Measurements from ENCODE around the gene CCDC152. TPM values are rescaled to one million over a fixed set of nuclear protein-coding genes. Genes with fewer than 3 reads are reported as not detected.
"Not testable (repeated sequence)": the region's sequence is repeated elsewhere in the genome, so short reads cannot be mapped to it uniquely, and the experiment has no call there.

Gene CCDC152
- total RNA-seq, 4 donors from 2014 or later, result 0.16 to 1.2 (median 1.1) TPM

DNA sequence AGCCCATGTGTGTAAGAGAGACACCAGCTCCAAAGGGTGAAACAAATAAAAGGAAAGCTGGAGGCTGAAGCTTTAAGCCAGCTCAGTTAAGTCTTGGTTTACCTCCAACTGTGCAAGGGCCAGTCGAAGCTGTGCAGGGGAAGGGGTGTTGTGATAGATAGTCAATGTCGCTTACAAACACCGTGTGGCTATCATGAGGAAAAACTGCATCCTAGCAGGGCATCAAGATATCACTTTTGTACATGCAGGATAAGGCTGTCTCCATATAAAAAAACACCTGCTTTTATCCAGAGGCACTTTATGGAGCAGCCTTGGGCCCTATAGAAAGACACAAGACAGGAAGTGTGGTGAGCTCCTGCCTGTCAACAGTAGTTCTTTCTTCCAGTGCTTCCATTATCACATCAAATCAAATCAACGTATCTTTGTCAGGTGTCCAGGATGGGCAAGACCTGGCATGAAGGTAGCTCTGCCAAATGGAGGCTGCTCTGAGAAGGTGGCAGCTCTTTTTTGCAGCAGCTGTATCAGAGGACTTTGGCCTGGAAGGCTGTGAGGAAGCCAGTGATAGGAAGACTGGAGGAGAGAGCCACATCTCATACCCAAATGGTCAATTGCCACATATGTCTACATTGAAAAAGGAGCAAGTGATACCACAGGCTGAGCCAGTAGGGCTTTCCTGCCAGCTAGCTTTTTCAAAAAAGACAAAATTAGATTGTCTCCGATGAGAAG, 84.4 kb downstream of the CCDC152 start:
- Histone ChIP-seq H3K9me3 (no peaks in the 10 kb centered on the region), H3K27me3 (no peaks in the 10 kb centered on the region), H3K4me3 (no peak overlapping the region), H3K27ac (peak overlapping the region in 3 of 4 donors; percentile 9 to 70 (median 29)), H3K4me1 (peaks cover 0 to 14% (median 0%) of the 10 kb centered on the region in 3 donors), H3K36me3 (no peaks in the 10 kb centered on the region)
- no peak for ATAC-seq
- WGBS, 2 donors (ENCODE audit: low coverage in 1 of 2), result 73 to 78% methylated on average over 3 to 5 of the region's 5 CpGs
- TF ChIP-seq, protein P1, sequence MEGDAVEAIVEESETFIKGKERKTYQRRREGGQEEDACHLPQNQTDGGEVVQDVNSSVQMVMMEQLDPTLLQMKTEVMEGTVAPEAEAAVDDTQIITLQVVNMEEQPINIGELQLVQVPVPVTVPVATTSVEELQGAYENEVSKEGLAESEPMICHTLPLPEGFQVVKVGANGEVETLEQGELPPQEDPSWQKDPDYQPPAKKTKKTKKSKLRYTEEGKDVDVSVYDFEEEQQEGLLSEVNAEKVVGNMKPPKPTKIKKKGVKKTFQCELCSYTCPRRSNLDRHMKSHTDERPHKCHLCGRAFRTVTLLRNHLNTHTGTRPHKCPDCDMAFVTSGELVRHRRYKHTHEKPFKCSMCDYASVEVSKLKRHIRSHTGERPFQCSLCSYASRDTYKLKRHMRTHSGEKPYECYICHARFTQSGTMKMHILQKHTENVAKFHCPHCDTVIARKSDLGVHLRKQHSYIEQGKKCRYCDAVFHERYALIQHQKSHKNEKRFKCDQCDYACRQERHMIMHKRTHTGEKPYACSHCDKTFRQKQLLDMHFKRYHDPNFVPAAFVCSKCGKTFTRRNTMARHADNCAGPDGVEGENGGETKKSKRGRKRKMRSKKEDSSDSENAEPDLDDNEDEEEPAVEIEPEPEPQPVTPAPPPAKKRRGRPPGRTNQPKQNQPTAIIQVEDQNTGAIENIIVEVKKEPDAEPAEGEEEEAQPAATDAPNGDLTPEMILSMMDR (IDR thresholded peaks at IDR 0.05), result no peak
- TF ChIP-seq EP300 (IDR thresholded peaks at IDR 0.05), result no peak
- no peak for TF ChIP-seq POLR2A (IDR thresholded peaks at IDR 0.05)

DNA sequence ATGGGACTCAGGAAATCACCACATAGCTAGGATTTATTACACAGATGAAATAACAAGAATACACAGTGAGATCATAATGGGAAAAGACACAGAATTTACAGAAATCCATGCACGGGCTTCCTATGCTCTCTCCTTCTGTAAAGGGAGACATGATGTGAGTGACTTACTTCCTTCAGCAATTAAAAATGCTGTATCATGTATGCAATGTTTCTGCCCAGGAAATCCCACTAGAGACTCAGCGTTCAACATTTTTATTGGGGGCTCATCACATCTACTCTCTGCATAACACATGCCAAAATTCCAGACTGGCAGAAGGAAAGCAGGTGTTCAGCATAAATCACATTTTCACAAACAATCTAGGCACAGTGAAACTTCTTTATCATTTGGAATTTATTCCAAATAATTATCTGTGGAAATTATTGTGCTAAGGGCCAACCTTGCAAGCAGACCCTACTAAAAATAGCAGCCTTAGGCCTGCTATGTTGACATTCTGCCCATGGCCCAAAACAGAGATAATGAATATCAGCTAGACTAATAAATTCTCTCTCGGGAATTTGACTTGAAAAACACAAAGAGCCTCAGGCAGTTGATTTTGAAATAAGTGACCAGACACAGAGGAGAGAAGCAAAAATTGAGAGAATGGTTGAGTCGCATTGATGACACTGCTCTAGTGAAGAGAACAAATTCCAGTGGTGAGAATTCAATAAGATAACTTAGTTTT, 86.5 kb downstream of the CCDC152 start:
- no peak for ATAC-seq
- WGBS, 2 donors (ENCODE audit: low coverage in 1 of 2), result 29 to 51% methylated on average over 4 of the region's 4 CpGs
- no peak overlapping the region for H3K27ac ChIP-seq
- H3K36me3 ChIP-seq, result no peaks in the 10 kb centered on the region
- no peak for TF ChIP-seq POLR2AphosphoS5 (IDR thresholded peaks at IDR 0.05)
- no peak for TF ChIP-seq EP300 (IDR thresholded peaks at IDR 0.05)
- no peak for TF ChIP-seq POLR2A (IDR thresholded peaks at IDR 0.05)
- TF ChIP-seq, protein P1 (IDR thresholded peaks at IDR 0.05), result no peak
- no peaks in the 10 kb centered on the region for H3K9me3 ChIP-seq
- no peaks in the 10 kb centered on the region for H3K27me3 ChIP-seq
- peaks cover 0 to 14% (median 0%) of the 10 kb centered on the region in 3 donors for H3K4me1 ChIP-seq
- no peak overlapping the region for H3K4me3 ChIP-seq

DNA sequence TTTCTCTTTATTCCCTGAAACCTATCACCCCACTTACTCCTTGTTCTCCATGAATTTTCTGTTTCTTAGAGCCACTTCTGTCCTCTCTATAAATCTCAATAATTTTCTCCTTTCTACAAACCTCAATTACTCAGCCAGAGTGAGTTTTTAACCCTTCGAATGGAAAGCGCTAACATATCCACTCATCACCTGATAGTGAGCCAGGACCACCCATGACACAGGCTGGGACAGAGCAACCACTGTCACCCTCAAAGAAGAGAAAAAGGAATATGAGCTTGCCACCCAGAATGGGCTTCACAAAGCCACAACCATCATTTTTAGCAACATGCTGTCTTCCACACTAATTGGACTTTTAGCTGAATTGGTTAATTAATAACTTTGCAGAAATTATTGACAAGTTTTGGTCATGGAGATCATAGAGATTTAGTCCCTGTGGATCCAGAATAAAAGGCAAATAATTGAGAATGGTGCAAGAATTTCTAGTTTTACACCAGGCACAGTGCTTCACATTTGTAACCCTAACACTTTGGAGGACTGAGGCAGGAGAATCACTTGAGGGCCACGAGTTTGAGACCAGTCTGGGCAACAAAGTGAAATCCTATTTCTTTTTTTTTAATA, 87.2 kb downstream of the CCDC152 start:
- peaks cover 0 to 14% (median 0%) of the 10 kb centered on the region in 3 donors for H3K4me1 ChIP-seq

DNA sequence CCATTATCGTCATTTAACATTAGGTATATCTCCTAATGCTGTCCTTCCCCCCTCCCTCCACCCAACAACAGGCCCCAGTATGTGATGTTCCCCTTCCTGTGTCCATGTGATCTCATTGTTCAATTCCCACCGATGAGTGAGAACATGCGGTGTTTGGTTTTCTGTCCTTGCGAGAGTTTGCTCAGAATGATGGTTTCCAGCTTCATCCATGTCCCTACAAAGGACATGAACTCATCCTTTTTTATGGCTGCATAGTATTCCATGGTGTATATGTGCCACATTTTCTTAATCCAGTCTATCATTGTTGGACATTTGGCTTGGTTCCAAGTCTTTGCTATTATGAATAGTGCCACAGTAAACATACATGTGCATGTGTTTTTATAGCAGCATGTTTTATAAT, 87.8 kb downstream of the CCDC152 start:
- not testable (repeated sequence) for H3K9me3 ChIP-seq, ATAC-seq

More for the DNA sequence above, 87.2 kb downstream of the CCDC152 start:
- Histone ChIP-seq H3K9me3 (no peaks in the 10 kb centered on the region), H3K4me3 (no peak overlapping the region), H3K36me3 (no peaks in the 10 kb centered on the region), H3K27ac (no peak overlapping the region), H3K27me3 (no peaks in the 10 kb centered on the region)
- TF ChIP-seq, protein P1 (IDR thresholded peaks at IDR 0.05), result no peak
- TF ChIP-seq POLR2A (IDR thresholded peaks at IDR 0.05), result no peak
- no peak for TF ChIP-seq POLR2AphosphoS5 (IDR thresholded peaks at IDR 0.05)
- no peak for TF ChIP-seq EP300 (IDR thresholded peaks at IDR 0.05)
- WGBS, 2 donors (ENCODE audit: low coverage in 1 of 2), result 90 to 93% methylated on average over 3 of the region's 3 CpGs
- ATAC-seq, result no peak

DNA sequence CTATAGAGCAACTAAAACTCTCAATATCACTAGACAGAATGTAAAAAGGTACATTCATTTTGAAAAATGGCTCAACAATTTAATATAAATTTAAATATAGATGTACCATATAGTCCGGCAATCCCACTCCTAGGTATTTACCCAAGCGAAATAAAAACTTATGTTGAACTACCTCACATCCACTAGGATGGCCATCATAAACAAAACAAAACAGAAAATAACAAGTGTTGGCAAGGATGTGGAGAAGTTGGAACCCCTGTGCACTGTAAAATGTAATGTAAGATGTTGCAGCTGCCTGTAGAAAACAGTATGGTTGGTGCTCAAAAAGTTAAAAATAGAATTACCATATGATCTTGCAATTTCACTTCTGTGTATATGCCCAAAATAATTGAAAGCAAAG, 91.9 kb downstream of the CCDC152 start:
- Histone ChIP-seq H3K9me3 (no peaks in the 10 kb centered on the region), H3K36me3 (no peaks in the 10 kb centered on the region), H3K27ac (no peak overlapping the region), H3K27me3 (no peaks in the 10 kb centered on the region), H3K4me1 (no peaks in the 10 kb centered on the region), H3K4me3 (no peak overlapping the region)
- ATAC-seq, result no peak
- 92 to 100% methylated on average over 2 of the region's 2 CpGs for WGBS, 2 donors (ENCODE audit: low coverage in 1 of 2)
- TF ChIP-seq EP300 (IDR thresholded peaks at IDR 0.05), result no peak
- TF ChIP-seq, protein P1 (IDR thresholded peaks at IDR 0.05), result no peak
- TF ChIP-seq POLR2AphosphoS5 (IDR thresholded peaks at IDR 0.05), result no peak
- no peak for TF ChIP-seq POLR2A (IDR thresholded peaks at IDR 0.05)

More for the DNA sequence above, 87.8 kb downstream of the CCDC152 start:
- peaks cover 0 to 14% (median 0%) of the 10 kb centered on the region in 3 donors for H3K4me1 ChIP-seq
- H3K4me3 ChIP-seq, H3K27ac ChIP-seq, H3K36me3 ChIP-seq, H3K27me3 ChIP-seq: not testable (repeated sequence)
- 94 to 100% methylated on average over 2 to 3 of the region's 4 CpGs for WGBS, 2 donors (ENCODE audit: low coverage in 1 of 2)
